OCI-LY3 (cell line): ENCODE measurements around the gene EPC2.

Experiments
- H2AFZ ChIP-seq: fragments of 200-600, 300-600 bp; shearing (Covaris generic); 2 replicates; pipeline ENCODE4 v1.6.0; 2014; ENCODE audit warnings: antibody characterized with exemption, low read depth, low read length
- H3K27ac ChIP-seq: fragments of 200-600, 300-600 bp; sonication (generic); 2 replicates; pipeline ENCODE4 v1.5.1; 2014; ENCODE audit warnings: mild to moderate bottlenecking, low read length, moderate library complexity, mixed read lengths
- H3K27me3 ChIP-seq: fragments of 200-600, 300-600 bp; sonication (generic); 2 replicates; pipeline ENCODE4 v1.6.1; 2014; ENCODE audit warnings: low read depth, low read length, mixed read lengths
- H3K36me3 ChIP-seq: fragments of 200-600, 300-600 bp; sonication (generic); replicated peaks from 2 replicates; pipeline ENCODE3; 2014; ENCODE audit warnings: low read depth, low read length, mixed read lengths
- H3K4me1 ChIP-seq: fragments of 300-600, 200-600 bp; sonication (generic); 2 replicates; pipeline ENCODE4 v1.6.1; 2014; ENCODE audit warnings: low read length, mixed read lengths
- H3K4me2 ChIP-seq: fragments of 200-600, 300-600 bp; sonication (generic); 2 replicates; pipeline ENCODE4 v1.6.1; 2014; ENCODE audit warnings: low read length, mixed read lengths
- H3K4me3 ChIP-seq: fragments of 300-600, 200-600 bp; sonication (generic); 2 replicates; pipeline ENCODE4 v1.5.1; 2014; ENCODE audit warnings: antibody characterized with exemption, mild to moderate bottlenecking, low read length, moderate library complexity
- H3K79me2 ChIP-seq: fragments of 300-600, 200-600 bp; shearing (Covaris generic); 2 replicates; pipeline ENCODE4 v1.6.1; 2014; ENCODE audit warnings: mild to moderate bottlenecking, low read length, mixed read lengths
- H3K9ac ChIP-seq: fragments of 300-600, 200-600 bp; shearing (Covaris generic); 2 replicates; pipeline ENCODE4 v1.6.0; 2014; ENCODE audit warnings: mild to moderate bottlenecking, low read length, moderate library complexity
- H3K9me3 ChIP-seq: fragments of 200-600, 300-600 bp; shearing (Covaris generic); 2 replicates; pipeline ENCODE4 v1.6.1; 2014; ENCODE audit warnings: low read length, mixed read lengths; ENCODE audit not compliant: insufficient read depth
- H4K20me1 ChIP-seq: fragments of 200-600, 300-600 bp; sonication (generic); 2 replicates; pipeline ENCODE4 v1.6.1; 2016; ENCODE audit warnings: low read length, mixed read lengths; ENCODE audit not compliant: insufficient read depth
- CTCF ChIP-seq: fragments of 200-600, 300-600 bp; sonication (generic); IDR thresholded peaks from 2 replicates; pipeline ENCODE4 v1.5.1; 2014; ENCODE audit warnings: antibody characterized with exemption, low read length, low read depth
- EZH2phosphoT487 ChIP-seq: fragments of 200-600 bp; shearing (Covaris generic); IDR thresholded peaks from 2 replicates; pipeline ENCODE4 v1.6.1; 2018; ENCODE audit warnings: antibody characterized with exemption, mixed run types, low read depth

Gene EPC2

GRCh38 chr2:148719195-148719749 is 74.7 kb downstream of the EPC2 start:
- Histone ChIP-seq H3K27ac (no peak overlapping the region), H3K9me3 (no peaks in the 10 kb centered on the region), H3K79me2 (peaks cover 92% of the 10 kb centered on the region), H3K4me3 (no peak overlapping the region), H3K4me2 (no peak overlapping the region), H2AFZ (no peak overlapping the region), H3K9ac (no peak overlapping the region), H4K20me1 (peaks cover 69% of the 10 kb centered on the region), H3K4me1 (peaks cover 30% of the 10 kb centered on the region), H3K36me3 (no peaks in the 10 kb centered on the region), H3K27me3 (no peaks in the 10 kb centered on the region)
- TF ChIP-seq CTCF, result no peak
- no peak for TF ChIP-seq EZH2phosphoT487

GRCh38 chr2:148719941-148720436 is 75.4 kb downstream of the EPC2 start:
- peaks cover 30% of the 10 kb centered on the region for H3K4me1 ChIP-seq
- no peak overlapping the region for H2AFZ ChIP-seq
- no peaks in the 10 kb centered on the region for H3K36me3 ChIP-seq
- H3K9me3 ChIP-seq, result no peaks in the 10 kb centered on the region
- H3K4me3 ChIP-seq, result no peak overlapping the region
- no peak overlapping the region for H3K9ac ChIP-seq
- H3K4me2 ChIP-seq, result no peak overlapping the region
- no peak overlapping the region for H3K27ac ChIP-seq
- H3K27me3 ChIP-seq, result no peaks in the 10 kb centered on the region
- peaks cover 75% of the 10 kb centered on the region for H4K20me1 ChIP-seq
- H3K79me2 ChIP-seq, result peaks cover 94% of the 10 kb centered on the region
- TF ChIP-seq EZH2phosphoT487 (no peak), CTCF (no peak)

GRCh38 chr2:148720501-148721001 is 76.0 kb downstream of the EPC2 start:
- TF ChIP-seq EZH2phosphoT487, result no peak
- H3K4me2 ChIP-seq, result no peak overlapping the region
- no peak overlapping the region for H3K4me3 ChIP-seq
- no peaks in the 10 kb centered on the region for H3K9me3 ChIP-seq
- no peak overlapping the region for H3K9ac ChIP-seq
- H3K27ac ChIP-seq, result no peak overlapping the region
- no peaks in the 10 kb centered on the region for H3K27me3 ChIP-seq
- H3K4me1 ChIP-seq, result peaks cover 33% of the 10 kb centered on the region
- peaks cover 93% of the 10 kb centered on the region for H3K79me2 ChIP-seq
- H2AFZ ChIP-seq, result no peak overlapping the region
- H3K36me3 ChIP-seq, result no peaks in the 10 kb centered on the region
- H4K20me1 ChIP-seq, result peaks cover 75% of the 10 kb centered on the region

GRCh38 chr2:148721520-148721931 is 77.0 kb downstream of the EPC2 start:
- Histone ChIP-seq H4K20me1 (peaks cover 72% of the 10 kb centered on the region), H3K4me2 (no peak overlapping the region), H3K27ac (no peak overlapping the region), H3K36me3 (no peaks in the 10 kb centered on the region), H2AFZ (no peak overlapping the region), H3K4me3 (no peak overlapping the region), H3K4me1 (peaks cover 38% of the 10 kb centered on the region), H3K9me3 (no peaks in the 10 kb centered on the region), H3K27me3 (no peaks in the 10 kb centered on the region), H3K9ac (no peak overlapping the region), H3K79me2 (peaks cover 92% of the 10 kb centered on the region)
- TF ChIP-seq EZH2phosphoT487, result no peak
- TF ChIP-seq CTCF, result no peak
